Uterus (tissue), 2 donors: ENCODE measurements around the gene SOCS6.

Source experiments
- POLR2A ChIP-seq, 2 donors: fragments of 450-650 bp; IDR thresholded peaks; one replicate each; pipeline ENCODE4 v1.6.1; 2016; ENCODE audit warnings: antibody characterized with exemption in 2 of 2, mild to moderate bottlenecking in 1 of 2, moderate library complexity in 1 of 2
- TF ChIP-seq, protein P1 (sequence below), 4 experiments: fragments of 200-600 bp in 2 of 4; fragments of 450-650 bp in 2 of 4; sonication (generic) in 2 of 4; IDR thresholded peaks; one replicate each; pipeline ENCODE4 v1.5.1; 2016 to 2019; ENCODE audit warnings: antibody characterized with exemption in 4 of 4, mild to moderate bottlenecking in 2 of 4, moderate library complexity in 1 of 4

DNA sequence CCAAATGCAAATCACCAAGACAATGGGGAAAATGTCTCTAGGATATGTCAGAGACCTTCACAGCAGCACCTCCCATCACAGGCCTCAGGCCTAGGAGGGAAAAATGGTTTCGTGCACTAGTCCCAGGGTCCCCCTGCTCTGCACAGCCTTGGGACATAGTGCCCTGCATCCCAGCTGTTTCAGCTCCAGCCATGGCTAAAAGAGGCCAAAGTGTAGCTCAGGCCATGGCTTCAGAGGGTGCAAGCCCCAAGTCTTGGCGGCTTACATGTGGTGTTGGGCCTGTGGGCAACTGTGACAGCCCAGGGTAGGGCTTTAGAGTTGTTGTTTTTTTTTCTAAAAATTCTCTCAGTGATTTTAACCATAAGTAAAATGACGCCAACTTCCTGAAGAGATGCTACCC lies 25.5 kb upstream of the SOCS6 start:
- TF ChIP-seq POLR2A (IDR thresholded peaks at IDR 0.05) = no peak
- TF ChIP-seq, protein P1, sequence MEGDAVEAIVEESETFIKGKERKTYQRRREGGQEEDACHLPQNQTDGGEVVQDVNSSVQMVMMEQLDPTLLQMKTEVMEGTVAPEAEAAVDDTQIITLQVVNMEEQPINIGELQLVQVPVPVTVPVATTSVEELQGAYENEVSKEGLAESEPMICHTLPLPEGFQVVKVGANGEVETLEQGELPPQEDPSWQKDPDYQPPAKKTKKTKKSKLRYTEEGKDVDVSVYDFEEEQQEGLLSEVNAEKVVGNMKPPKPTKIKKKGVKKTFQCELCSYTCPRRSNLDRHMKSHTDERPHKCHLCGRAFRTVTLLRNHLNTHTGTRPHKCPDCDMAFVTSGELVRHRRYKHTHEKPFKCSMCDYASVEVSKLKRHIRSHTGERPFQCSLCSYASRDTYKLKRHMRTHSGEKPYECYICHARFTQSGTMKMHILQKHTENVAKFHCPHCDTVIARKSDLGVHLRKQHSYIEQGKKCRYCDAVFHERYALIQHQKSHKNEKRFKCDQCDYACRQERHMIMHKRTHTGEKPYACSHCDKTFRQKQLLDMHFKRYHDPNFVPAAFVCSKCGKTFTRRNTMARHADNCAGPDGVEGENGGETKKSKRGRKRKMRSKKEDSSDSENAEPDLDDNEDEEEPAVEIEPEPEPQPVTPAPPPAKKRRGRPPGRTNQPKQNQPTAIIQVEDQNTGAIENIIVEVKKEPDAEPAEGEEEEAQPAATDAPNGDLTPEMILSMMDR (IDR thresholded peaks at IDR 0.05) = no peak
